PFSK-1 (cell line): Measurements from ENCODE around the gene ACSL6.
A peak's percentile ranks its signal among the peaks of the same experiment; 100 is the strongest.

Experiments used
- FOXP2 ChIP-seq: optimal IDR thresholded peaks from 2 replicates; pipeline ENCODE3; 2011; ENCODE audit warnings: borderline replicate concordance, control low read depth, inconsistent platforms; ENCODE audit not compliant: insufficient read depth; ENCODE audit errors: extremely low read length, extremely low read depth
- POLR2AphosphoS5 ChIP-seq: IDR thresholded peaks from 2 replicates; pipeline ENCODE4 v1.6.1; 2012; ENCODE audit warnings: low read depth, mild to moderate bottlenecking, control low read depth, low read length, moderate library complexity
- REST ChIP-seq, 2 experiments: IDR thresholded peaks; 2 replicates each; pipeline versions ENCODE4 v1.6.1 to v1.8.0; 2011 to 2012; ENCODE audit warnings: low read depth in 2 of 2, low read length in 2 of 2, control low read depth in 1 of 2, inconsistent platforms in 1 of 2, mild to moderate bottlenecking in 1 of 2, moderate library complexity in 1 of 2; ENCODE audit not compliant: insufficient read depth in 1 of 2
- SIN3A ChIP-seq: IDR thresholded peaks from 2 replicates; pipeline ENCODE4 v1.6.1; 2012; ENCODE audit warnings: mild to moderate bottlenecking, low read length, moderate library complexity, borderline replicate concordance; ENCODE audit not compliant: insufficient read depth
- TAF1 ChIP-seq: IDR thresholded peaks from 2 replicates; pipeline ENCODE4 v1.6.1; 2012; ENCODE audit warnings: low read length, control low read depth, borderline replicate concordance; ENCODE audit not compliant: insufficient read depth

Gene ACSL6

GRCh38 chr5:132025403-132025971 lies 14.0 kb upstream of the ACSL6 start:
- TF ChIP-seq FOXP2 (no peak), REST (IDR thresholded peaks at IDR 0.05; ENCODE audit: insufficient read depth in 1 of 2, low read depth in 2 of 2, low read length in 2 of 2) (no peak), POLR2AphosphoS5 (no peak), TAF1 (no peak), SIN3A (no peak)

GRCh38 chr5:132024789-132025402 lies 13.4 kb upstream of the ACSL6 start:
- TF ChIP-seq POLR2AphosphoS5 (no peak), REST (IDR thresholded peaks at IDR 0.05; ENCODE audit: insufficient read depth in 1 of 2, low read depth in 2 of 2, low read length in 2 of 2) (peak; percentile 73 to 90)

GRCh38 chr5:132024117-132024435 lies 12.6 kb upstream of the ACSL6 start:
- TF ChIP-seq REST (IDR thresholded peaks at IDR 0.05; ENCODE audit: insufficient read depth in 1 of 2, low read depth in 2 of 2, low read length in 2 of 2), result no peak
- TF ChIP-seq SIN3A, result no peak
- TF ChIP-seq TAF1, result no peak
- no peak for TF ChIP-seq POLR2AphosphoS5
- no peak for TF ChIP-seq FOXP2

- TF ChIP-seq REST (IDR thresholded peaks at IDR 0.05; ENCODE audit: insufficient read depth in 1 of 2, low read depth in 2 of 2, low read length in 2 of 2), result no peak
- no peak for TF ChIP-seq POLR2AphosphoS5
- TF ChIP-seq SIN3A, result no peak
- no peak for TF ChIP-seq FOXP2
Measured at GRCh38 chr5:132023258-132024116, 12.0 kb upstream of the ACSL6 start.
